Uterus (tissue), 2 donors: ENCODE measurements around the gene FOLR1.

Source experiments
- POLR2A ChIP-seq, 2 donors: fragments of 450-650 bp; IDR thresholded peaks; one replicate each; pipeline ENCODE4 v1.6.1; 2016; ENCODE audit warnings: antibody characterized with exemption in 2 of 2, mild to moderate bottlenecking in 1 of 2, moderate library complexity in 1 of 2
- TF ChIP-seq, protein P1 (sequence below), 4 experiments: fragments of 200-600 bp in 2 of 4; fragments of 450-650 bp in 2 of 4; sonication (generic) in 2 of 4; IDR thresholded peaks; one replicate each; pipeline ENCODE4 v1.5.1; 2016 to 2019; ENCODE audit warnings: antibody characterized with exemption in 4 of 4, mild to moderate bottlenecking in 2 of 4, moderate library complexity in 1 of 4

DNA sequence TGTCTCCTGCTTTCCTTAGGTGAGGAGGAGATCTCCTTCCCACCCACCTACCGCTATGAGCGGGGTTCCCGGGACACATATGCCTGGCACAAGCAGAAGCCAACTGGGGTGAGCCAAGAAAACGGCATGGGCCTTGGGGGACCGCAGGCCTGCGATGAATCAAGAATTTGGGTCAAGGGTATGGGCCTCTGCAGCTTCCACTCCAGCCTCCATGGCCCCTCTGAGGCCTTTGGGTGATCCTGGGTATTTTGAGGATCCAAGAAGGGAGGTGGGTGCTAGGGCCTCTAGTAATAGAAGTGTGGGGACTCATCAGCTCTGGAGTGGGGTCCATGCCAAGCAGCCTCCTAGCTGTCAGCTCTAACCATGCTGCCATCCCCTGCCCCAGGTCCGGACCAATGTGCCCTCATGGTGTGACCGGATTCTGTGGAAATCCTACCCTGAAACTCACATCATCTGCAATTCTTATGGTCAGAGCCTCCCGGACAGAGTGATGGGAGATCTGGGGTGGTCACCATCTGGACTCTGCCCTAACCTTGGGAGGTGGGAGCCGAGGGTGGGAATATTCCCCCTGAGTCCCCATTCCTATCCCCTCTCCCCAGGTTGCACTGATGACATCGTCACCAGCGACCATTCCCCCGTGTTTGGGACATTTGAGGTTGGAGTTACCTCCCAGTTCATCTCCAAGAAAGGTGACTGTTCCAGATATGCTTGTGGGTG lies 41.3 kb downstream of the FOLR1 start:
- TF ChIP-seq POLR2A (IDR thresholded peaks at IDR 0.05): no peak
- TF ChIP-seq, protein P1, sequence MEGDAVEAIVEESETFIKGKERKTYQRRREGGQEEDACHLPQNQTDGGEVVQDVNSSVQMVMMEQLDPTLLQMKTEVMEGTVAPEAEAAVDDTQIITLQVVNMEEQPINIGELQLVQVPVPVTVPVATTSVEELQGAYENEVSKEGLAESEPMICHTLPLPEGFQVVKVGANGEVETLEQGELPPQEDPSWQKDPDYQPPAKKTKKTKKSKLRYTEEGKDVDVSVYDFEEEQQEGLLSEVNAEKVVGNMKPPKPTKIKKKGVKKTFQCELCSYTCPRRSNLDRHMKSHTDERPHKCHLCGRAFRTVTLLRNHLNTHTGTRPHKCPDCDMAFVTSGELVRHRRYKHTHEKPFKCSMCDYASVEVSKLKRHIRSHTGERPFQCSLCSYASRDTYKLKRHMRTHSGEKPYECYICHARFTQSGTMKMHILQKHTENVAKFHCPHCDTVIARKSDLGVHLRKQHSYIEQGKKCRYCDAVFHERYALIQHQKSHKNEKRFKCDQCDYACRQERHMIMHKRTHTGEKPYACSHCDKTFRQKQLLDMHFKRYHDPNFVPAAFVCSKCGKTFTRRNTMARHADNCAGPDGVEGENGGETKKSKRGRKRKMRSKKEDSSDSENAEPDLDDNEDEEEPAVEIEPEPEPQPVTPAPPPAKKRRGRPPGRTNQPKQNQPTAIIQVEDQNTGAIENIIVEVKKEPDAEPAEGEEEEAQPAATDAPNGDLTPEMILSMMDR (IDR thresholded peaks at IDR 0.05): no peak
